ENCODE data around the gene POU3F3. TPM values are rescaled to one million over a fixed set of nuclear protein-coding genes. Genes with fewer than 3 reads are reported as not detected.

The POU3F3 gene
- total RNA-seq, 1 donor from 2014 or later: not detected

DNA sequence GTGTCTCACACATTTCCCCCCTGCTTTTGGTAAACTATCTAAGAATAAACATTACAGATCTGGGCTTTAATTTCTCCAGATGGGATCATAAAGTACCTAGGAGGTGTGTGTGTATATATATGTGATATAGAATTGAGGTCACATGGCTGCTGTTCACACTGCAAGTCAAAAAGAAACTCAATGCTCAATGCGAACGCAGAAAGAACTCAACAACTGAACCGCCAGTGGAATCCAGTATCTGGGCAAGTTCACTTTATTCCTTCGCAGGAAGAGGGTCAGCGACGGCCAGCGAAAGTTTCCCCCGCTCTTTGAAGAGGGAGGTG is 17.7 kb downstream of the POU3F3 start:
- Mint-ChIP-seq H3K4me3 (peak overlapping the region; percentile 65), H3K27me3 (peaks cover 77% of the 10 kb centered on the region), H3K9me3 (no peaks in the 10 kb centered on the region), H3K4me1 (peaks cover 8% of the 10 kb centered on the region), H3K36me3 (ENCODE audit: low read depth) (no peaks in the 10 kb centered on the region), H3K27ac (no peak overlapping the region)
- intact Hi-C loops (cut with micrococcal nuclease): no loop called here
- no peak for DNase-seq

DNA sequence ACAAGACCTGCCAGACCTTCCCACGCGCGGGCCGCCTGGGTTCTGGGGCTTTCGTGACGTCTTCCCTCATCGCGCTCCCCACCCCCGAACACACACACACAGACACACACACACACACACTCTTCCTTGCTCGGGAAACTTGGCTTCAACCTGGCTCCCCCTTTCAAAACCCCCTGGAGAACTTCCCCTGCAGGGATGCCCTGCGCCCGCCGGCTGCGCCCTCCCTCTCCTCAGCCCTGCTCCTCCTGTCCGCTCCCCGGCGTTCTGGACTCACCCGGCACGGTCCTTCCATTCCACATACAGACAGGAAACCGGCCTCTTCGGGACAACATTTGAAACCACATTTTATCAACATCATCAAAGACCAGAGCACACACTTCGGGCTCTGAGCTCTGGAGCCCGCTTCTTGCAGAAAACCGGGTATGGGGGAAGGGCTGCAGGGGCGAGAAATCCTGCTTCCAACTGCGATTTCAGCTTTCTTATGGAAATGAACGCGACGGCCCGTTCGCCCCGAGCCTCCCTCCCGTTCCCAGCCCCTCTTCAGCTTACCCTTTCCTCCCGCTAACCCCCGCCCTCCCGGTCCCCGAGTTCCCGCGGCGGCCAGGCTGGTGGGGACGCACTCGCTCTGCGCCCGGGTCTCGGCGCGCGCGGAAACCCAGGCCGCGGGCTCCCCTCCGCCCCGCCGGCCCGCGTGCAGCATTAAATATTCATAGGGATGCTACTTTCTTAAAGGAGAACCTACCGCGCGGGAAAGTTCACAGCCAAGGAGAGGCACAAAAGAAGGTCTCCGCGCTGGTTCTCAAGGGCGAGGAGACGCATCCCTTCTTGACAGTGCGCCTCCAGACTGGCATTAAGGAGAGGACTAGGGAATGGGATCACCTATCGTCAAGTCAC is 18.3 kb downstream of the POU3F3 start:
- DNase-seq: no peak
- Mint-ChIP-seq H3K36me3 (ENCODE audit: low read depth) (no peaks in the 10 kb centered on the region), H3K4me1 (peaks cover 8% of the 10 kb centered on the region), H3K4me3 (peak overlapping the region; percentile 69), H3K27me3 (peaks cover 77% of the 10 kb centered on the region), H3K27ac (no peak overlapping the region), H3K9me3 (no peaks in the 10 kb centered on the region)
- intact Hi-C loops (cut with micrococcal nuclease): loop anchor here (2.0 kb wide), 1 partner anchor 19 kb away; no protein-coding TSS in a partner anchor

DNA sequence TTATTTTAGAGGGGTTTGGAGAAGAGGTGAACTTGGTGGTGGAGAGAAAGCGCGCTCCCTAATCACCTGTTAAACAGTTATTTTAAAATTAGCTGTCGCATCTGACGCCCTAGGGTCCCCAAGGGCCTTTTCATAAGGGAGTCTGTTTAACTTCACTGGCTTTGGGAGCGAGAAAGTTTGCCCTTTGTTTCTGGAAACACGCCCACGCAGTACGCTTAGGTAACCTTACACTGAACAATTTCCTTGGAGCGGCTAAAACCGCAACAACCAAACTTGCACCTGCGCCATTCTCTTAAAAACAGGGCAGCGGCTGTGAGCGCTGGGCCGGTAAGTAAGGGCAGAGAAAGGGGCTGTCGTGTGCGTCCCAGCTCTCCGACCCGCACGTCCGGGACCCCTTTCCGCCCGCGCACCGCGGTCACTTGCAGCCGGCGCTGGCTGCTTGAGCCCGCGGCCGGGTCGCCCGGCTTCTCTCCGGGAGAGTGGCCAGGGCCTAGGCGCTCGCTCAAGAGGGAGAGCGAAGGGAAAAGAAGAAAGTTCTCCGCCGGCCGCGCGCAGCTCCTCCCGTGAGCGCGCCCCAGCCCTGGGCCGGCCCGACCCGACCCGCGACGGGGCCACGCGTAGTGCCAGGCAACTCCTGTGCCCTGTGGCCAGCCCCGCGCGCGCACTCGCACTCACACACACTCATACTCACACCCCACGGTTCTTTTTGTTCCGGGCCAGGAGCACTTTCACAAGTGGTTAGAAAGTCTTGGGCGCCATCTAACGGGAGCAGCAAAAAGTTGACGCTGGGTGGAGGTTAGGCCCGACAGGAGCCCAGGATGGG is 19.2 kb downstream of the POU3F3 start:
- intact Hi-C loops (cut with micrococcal nuclease): loop anchor here (2.0 kb wide), 1 partner anchor 20 kb away; no protein-coding TSS in a partner anchor
- peaks cover 8% of the 10 kb centered on the region for H3K4me1 Mint-ChIP-seq
- peak overlapping the region; percentile 69 for H3K4me3 Mint-ChIP-seq
- DNase-seq: peak; percentile 87
- H3K27ac Mint-ChIP-seq: no peak overlapping the region
- H3K27me3 Mint-ChIP-seq: peaks cover 73% of the 10 kb centered on the region
- no peaks in the 10 kb centered on the region for H3K36me3 Mint-ChIP-seq (ENCODE audit: low read depth)
- no peaks in the 10 kb centered on the region for H3K9me3 Mint-ChIP-seq

GRCh38 chr2:104873689-104874054 is 19.8 kb downstream of the POU3F3 start:
- Mint-ChIP-seq H3K36me3 (ENCODE audit: low read depth) (no peaks in the 10 kb centered on the region), H3K27ac (no peak overlapping the region), H3K4me1 (peaks cover 8% of the 10 kb centered on the region), H3K4me3 (peak overlapping the region; percentile 69), H3K27me3 (peaks cover 68% of the 10 kb centered on the region), H3K9me3 (no peaks in the 10 kb centered on the region)
- intact Hi-C loops (cut with micrococcal nuclease): loop anchor here (2.0 kb wide), 1 partner anchor 21 kb away; no protein-coding TSS in a partner anchor
- DNase-seq: no peak

DNA sequence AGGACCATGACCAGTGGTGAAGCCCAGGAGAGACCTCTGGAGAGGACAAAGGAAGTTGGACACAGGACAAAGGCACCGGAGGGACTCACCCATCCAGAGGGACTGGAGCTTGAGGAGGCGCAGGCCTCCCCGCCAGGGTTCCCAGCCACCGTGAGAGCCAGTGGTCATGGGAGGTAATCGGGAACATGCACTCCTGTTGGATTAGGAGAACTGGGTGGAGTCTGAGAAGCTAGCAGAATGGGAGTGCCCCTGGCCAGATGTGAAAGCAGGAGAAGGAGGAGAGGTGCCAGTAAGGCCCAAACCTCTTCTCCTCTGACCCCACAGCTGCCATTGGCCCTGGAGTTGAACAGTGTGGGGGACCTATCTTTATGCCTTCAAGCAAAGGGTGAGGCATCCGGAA is 20.3 kb downstream of the POU3F3 start:
- Mint-ChIP-seq H3K9me3 (no peaks in the 10 kb centered on the region), H3K27ac (no peak overlapping the region), H3K27me3 (peaks cover 66% of the 10 kb centered on the region), H3K4me1 (peaks cover 8% of the 10 kb centered on the region), H3K4me3 (no peak overlapping the region), H3K36me3 (ENCODE audit: low read depth) (no peaks in the 10 kb centered on the region)
- DNase-seq: no peak
- intact Hi-C loops (cut with micrococcal nuclease): no loop called here

GRCh38 chr2:104875262-104875661 is 21.3 kb downstream of the POU3F3 start:
- Mint-ChIP-seq H3K4me3 (no peak overlapping the region), H3K27ac (no peak overlapping the region), H3K27me3 (peaks cover 58% of the 10 kb centered on the region), H3K4me1 (peaks cover 8% of the 10 kb centered on the region), H3K36me3 (ENCODE audit: low read depth) (no peaks in the 10 kb centered on the region), H3K9me3 (no peaks in the 10 kb centered on the region)
- DNase-seq: no peak
- intact Hi-C loops (cut with micrococcal nuclease): no loop called here

DNA sequence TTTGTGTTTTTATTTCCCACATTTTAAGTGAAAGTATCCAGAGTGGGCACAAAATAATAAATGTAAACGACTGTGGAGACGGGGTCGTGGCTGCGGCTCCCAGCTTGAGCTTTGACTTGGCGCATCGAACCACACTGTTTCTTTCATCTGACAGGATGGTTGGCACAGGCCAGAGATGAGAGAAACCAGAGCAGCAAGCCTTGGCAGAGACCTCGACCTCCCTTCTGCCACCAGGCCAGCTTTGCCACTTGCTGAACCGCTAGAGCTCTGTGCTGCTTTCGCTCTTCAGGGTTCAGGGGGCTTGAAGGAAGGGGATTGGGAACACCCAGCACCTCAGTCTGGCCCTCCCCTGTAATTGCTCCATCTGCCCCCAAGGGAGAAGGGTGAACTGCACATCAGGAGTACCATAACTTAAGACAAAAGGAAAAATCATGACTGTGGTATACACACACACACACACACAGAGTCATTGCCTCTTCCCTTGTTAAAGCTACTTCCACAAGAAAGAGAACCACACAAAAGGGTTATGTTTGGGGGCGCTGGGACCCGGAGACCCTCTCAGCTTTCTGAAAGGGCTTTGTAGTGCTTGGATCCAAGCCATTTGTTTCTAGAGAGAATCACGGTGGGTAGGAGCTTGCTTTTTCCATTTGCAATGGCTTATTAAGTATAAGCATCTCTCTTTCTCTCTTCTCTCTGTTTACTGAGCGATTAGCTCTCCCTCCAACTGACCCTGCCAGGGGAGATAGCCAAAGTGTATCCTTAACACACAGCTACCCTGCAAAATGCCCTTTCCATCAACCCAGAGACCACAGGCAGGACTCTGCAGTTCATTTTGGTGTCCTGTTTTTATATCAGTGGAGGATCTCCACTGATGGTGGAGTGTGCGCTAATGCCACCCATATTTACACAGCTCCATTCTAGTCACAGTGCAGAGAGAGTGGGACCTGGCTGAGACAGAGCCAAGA is 23.0 kb downstream of the POU3F3 start:
- intact Hi-C loops (cut with micrococcal nuclease): no loop called here
- Mint-ChIP-seq H3K36me3 (ENCODE audit: low read depth) (no peaks in the 10 kb centered on the region), H3K27ac (no peak overlapping the region), H3K9me3 (no peaks in the 10 kb centered on the region), H3K4me3 (no peak overlapping the region), H3K4me1 (peaks cover 5% of the 10 kb centered on the region), H3K27me3 (peaks cover 44% of the 10 kb centered on the region)
- no peak for DNase-seq

DNA sequence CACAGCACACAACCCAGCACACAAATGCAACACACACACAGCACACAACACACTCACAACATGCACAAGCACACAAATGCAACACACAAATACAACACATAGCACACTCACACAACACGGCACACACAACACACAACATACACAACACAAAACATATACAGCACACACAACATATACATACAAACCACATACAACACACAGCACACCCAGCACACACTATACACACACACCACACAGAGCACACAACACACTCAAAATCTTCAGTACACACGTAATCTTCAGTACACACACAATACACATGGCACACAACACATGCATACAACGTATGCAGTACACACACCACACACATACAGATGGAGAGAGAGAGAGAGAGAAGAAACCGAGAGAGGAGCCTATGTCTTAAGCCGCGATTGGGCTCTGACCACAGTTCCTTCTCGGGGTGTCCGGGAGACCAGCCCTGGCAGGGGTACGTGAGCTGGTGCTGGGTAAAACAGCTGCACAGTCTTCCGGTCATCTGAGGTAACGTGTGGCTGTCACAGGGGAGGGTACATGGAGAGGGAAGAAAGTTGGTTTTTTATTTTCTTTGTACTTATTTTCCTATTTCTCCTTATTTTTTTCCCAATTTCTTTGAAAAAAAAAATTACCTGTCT is 25.1 kb downstream of the POU3F3 start:
- peaks cover 37% of the 10 kb centered on the region for H3K27me3 Mint-ChIP-seq
- no peaks in the 10 kb centered on the region for H3K4me1 Mint-ChIP-seq
- no peak for DNase-seq
- H3K36me3 Mint-ChIP-seq (ENCODE audit: low read depth): no peaks in the 10 kb centered on the region
- H3K27ac Mint-ChIP-seq: no peak overlapping the region
- intact Hi-C loops (cut with micrococcal nuclease): no loop called here
- H3K9me3 Mint-ChIP-seq: no peaks in the 10 kb centered on the region
- no peak overlapping the region for H3K4me3 Mint-ChIP-seq

DNA sequence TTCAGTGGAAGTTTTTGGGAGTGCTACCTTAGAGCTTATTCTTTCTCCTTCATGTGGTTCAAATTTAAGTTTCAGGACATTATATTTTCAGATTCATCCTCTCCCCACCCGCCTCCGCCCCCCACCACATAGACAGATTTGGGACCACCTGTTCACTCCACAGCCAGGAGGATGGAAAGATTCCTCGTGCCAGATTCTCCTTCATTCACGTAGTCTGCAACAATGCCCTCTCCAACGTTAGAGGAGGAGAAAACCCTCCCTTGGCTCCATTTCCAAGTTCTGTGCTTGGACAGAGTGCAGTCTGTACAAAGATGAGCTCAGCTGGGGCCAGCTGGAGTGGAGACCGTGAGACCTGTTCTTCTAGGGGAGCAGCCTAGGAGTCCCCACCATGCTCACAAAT is 26.2 kb downstream of the POU3F3 start:
- peaks cover 33% of the 10 kb centered on the region for H3K27me3 Mint-ChIP-seq
- H3K9me3 Mint-ChIP-seq: no peaks in the 10 kb centered on the region
- no peak overlapping the region for H3K4me3 Mint-ChIP-seq
- H3K27ac Mint-ChIP-seq: no peak overlapping the region
- no peaks in the 10 kb centered on the region for H3K36me3 Mint-ChIP-seq (ENCODE audit: low read depth)
- intact Hi-C loops (cut with micrococcal nuclease): no loop called here
- DNase-seq: no peak
- no peaks in the 10 kb centered on the region for H3K4me1 Mint-ChIP-seq

DNA sequence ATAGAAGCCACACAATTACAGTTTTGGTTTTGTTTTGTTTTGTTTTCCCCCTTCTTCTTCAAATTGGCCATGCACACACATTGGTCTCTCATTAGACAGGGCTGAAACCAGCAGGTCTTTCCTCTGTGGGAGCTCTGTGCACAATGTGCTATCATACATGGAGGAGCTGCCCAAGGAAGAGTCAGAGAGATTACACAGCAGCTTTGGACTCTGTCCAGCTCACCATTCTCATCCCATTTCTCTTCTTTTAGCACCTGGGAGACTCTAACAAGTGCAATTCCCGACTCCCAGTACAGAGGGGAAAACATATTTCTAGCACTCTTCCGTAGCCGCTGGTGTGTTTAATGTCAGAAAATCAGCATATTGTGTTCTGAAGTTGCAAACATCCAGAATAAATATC is 29.4 kb downstream of the POU3F3 start:
- H3K27me3 Mint-ChIP-seq: peaks cover 18% of the 10 kb centered on the region
- peaks cover 4% of the 10 kb centered on the region for H3K4me1 Mint-ChIP-seq
- intact Hi-C loops (cut with micrococcal nuclease): no loop called here

GRCh38 chr2:104885119-104885782 is 31.3 kb downstream of the POU3F3 start:
- H3K27me3 Mint-ChIP-seq: peaks cover 15% of the 10 kb centered on the region
- H3K36me3 Mint-ChIP-seq (ENCODE audit: low read depth): no peaks in the 10 kb centered on the region
- H3K27ac Mint-ChIP-seq: no peak overlapping the region
- H3K4me1 Mint-ChIP-seq: peaks cover 13% of the 10 kb centered on the region
- H3K9me3 Mint-ChIP-seq: no peaks in the 10 kb centered on the region
- DNase-seq: no peak
- intact Hi-C loops (cut with micrococcal nuclease): no loop called here
- H3K4me3 Mint-ChIP-seq: no peak overlapping the region

More for the DNA sequence above, 29.4 kb downstream of the POU3F3 start:
- H3K9me3 Mint-ChIP-seq: no peaks in the 10 kb centered on the region
- no peaks in the 10 kb centered on the region for H3K36me3 Mint-ChIP-seq (ENCODE audit: low read depth)
- DNase-seq: no peak
- no peak overlapping the region for H3K27ac Mint-ChIP-seq
- no peak overlapping the region for H3K4me3 Mint-ChIP-seq

GRCh38 chr2:104887676-104888075 is 33.8 kb downstream of the POU3F3 start:
- peaks cover 16% of the 10 kb centered on the region for H3K27me3 Mint-ChIP-seq
- no peak overlapping the region for H3K4me3 Mint-ChIP-seq
- H3K36me3 Mint-ChIP-seq (ENCODE audit: low read depth): no peaks in the 10 kb centered on the region
- no peak for DNase-seq
- no peaks in the 10 kb centered on the region for H3K9me3 Mint-ChIP-seq
- no peak overlapping the region for H3K27ac Mint-ChIP-seq
- intact Hi-C loops (cut with micrococcal nuclease): no loop called here
- H3K4me1 Mint-ChIP-seq: peaks cover 14% of the 10 kb centered on the region

Data from activated CD4-positive, alpha-beta T cell treated with anti-CD3 and anti-CD28 coated beads, Interleukin-2, amount 10 ng/mL, durations not matched to agents 24 days and 14 days (primary cell).